K562 (cell line): Measurements from ENCODE around the gene ZNF284. TPM values are rescaled to one million over a fixed set of nuclear protein-coding genes. Genes with fewer than 3 reads are reported as not detected.

Source experiments
- FOXK2 ChIP-seq, 2 experiments: fragments of 450-650 bp; IDR thresholded peaks in 1 of 2; conservative IDR thresholded peaks in 1 of 2; 2 replicates each; pipeline ENCODE4 v1.6.1; 2016; ENCODE audit warnings: low read depth in 2 of 2, mild to moderate bottlenecking in 1 of 2
- FOXO4 ChIP-seq: fragments of 450-650 bp; formaldehyde crosslinking; IDR thresholded peaks from 2 replicates; pipeline ENCODE4 v1.4.0; 2020; ENCODE audit warnings: mild to moderate bottlenecking, moderate library complexity
- MEF2A ChIP-seq: IDR thresholded peaks from 2 replicates; pipeline ENCODE4 v1.6.1; 2011; ENCODE audit warnings: low read depth, mild to moderate bottlenecking, low read length, moderate library complexity; ENCODE audit not compliant: control insufficient read depth
- NCOR1 ChIP-seq: fragments of 450-650 bp; IDR thresholded peaks from 2 replicates; pipeline ENCODE4 v1.6.1; 2016; ENCODE audit warnings: mild to moderate bottlenecking, moderate library complexity
- NFYB ChIP-seq: IDR thresholded peaks from 2 replicates; pipeline ENCODE4 v1.6.1; 2011; ENCODE audit warnings: mild to moderate bottlenecking, moderate library complexity; ENCODE audit not compliant: insufficient read length; ENCODE audit errors: extremely low read depth
- POLR3G ChIP-seq: IDR thresholded peaks from 2 replicates; pipeline ENCODE4 v1.6.1; 2011; ENCODE audit not compliant: insufficient read length, insufficient replicate concordance; ENCODE audit errors: extremely low read depth
- SFPQ ChIP-seq: fragments of 200-400 bp; formaldehyde crosslinking; IDR thresholded peaks from 2 replicates; pipeline ENCODE4 v1.6.1; 2017; ENCODE audit warnings: mild to moderate bottlenecking, low read depth, low read length, moderate library complexity
- SMARCC2 ChIP-seq: fragments of 450-650 bp; IDR thresholded peaks from 2 replicates; pipeline ENCODE4 v1.6.1; 2017; ENCODE audit warnings: antibody characterized with exemption, moderate library complexity, mild to moderate bottlenecking, low read depth
- UBTF ChIP-seq, 2 experiments: IDR thresholded peaks; 2 replicates each; pipeline ENCODE4 v1.6.1; 2012; ENCODE audit warnings: improper control_type of control experiment in 2 of 2, low read depth in 2 of 2, low read length in 2 of 2, borderline replicate concordance in 1 of 2
- ZNF121 ChIP-seq: sonication (generic); formaldehyde crosslinking; conservative IDR thresholded peaks from 2 replicates; pipeline ENCODE4 v1.8.0; 2022; ENCODE audit warnings: missing genetic modification reagents
- ZNF140 ChIP-seq: fragments of 250-450 bp; sonication (Bioruptor Pico); IDR thresholded peaks from 2 replicates; pipeline ENCODE4 v1.8.0; 2021; ENCODE audit warnings: moderate library complexity, mild to moderate bottlenecking, inconsistent platforms
- ZNF561 ChIP-seq: fragments of 450-650 bp; formaldehyde crosslinking; conservative IDR thresholded peaks from 2 replicates; pipeline ENCODE4 v1.4.0; 2020; ENCODE audit warnings: mild to moderate bottlenecking, moderate library complexity
- polyA plus RNA-seq, 8 experiments: library from polyadenylated mRNA; depleted of rRNA in 4 of 8; stranded (reverse) in 5 of 8; unstranded in 3 of 8; fragments of >200 nt; fragmentation: Nextera tagmentation in 2 of 8; fragmentation: Illumina TruSeq in 1 of 8; extraction: Ambion mirVana in 2 of 8; extraction: Trizol in 1 of 8; gene quantifications; 2 replicates each; pipeline versions ENCODE4 v1.2.1 to v1.2.3, GENCODE V29; 2011 to 2014; ENCODE audit warnings: inconsistent platforms in 1 of 8, missing spikeins in 1 of 8
- total RNA-seq, 7 experiments: library from RNA; depleted of rRNA in 6 of 7; stranded (reverse); fragments of >200 nt in 6 of 7; fragmentation: Illumina TruSeq in 2 of 7; extraction: Trizol in 2 of 7; gene quantifications; 2 replicates each; pipeline versions ENCODE4 v1.2.1 to v1.2.3, GENCODE V29; 2011 to 2021; ENCODE audit warnings: low replicate concordance in 1 of 7
- TF ChIP-seq, protein P1 (sequence below): fragments of 450-650 bp; IDR thresholded peaks from 2 replicates; pipeline ENCODE4 v1.6.1; 2017; ENCODE audit warnings: antibody characterized with exemption, mild to moderate bottlenecking
- TF ChIP-seq, protein P2 (sequence below): IDR thresholded peaks from 2 replicates; pipeline ENCODE4 v1.6.1; 2012; ENCODE audit warnings: low read depth, low read length, improper control_type of control experiment, borderline replicate concordance

Gene ZNF284
- total and polyA plus RNA-seq, 9 of the 15 experiments (the other 6 are each of a cell fraction or from before 2014, with no cell fraction given): 0.07 to 0.24 (median 0.20) TPM

- TF ChIP-seq UBTF (IDR thresholded peaks at IDR 0.05; ENCODE audit: borderline replicate concordance in 1 of 2, low read depth in 2 of 2, low read length in 2 of 2) (no peak), FOXK2 (conservative IDR thresholded peaks at IDR 0.05 in 1 of 2, IDR thresholded peaks at IDR 0.05 in 1 of 2; ENCODE audit: low read depth in 2 of 2) (no peak), MEF2A (no peak), POLR3G (no peak), NCOR1 (no peak), FOXO4 (CRISPR knock-in tag) (no peak), ZNF561 (CRISPR knock-in tag) (no peak), SFPQ (no peak), NFYB (no peak), ZNF140 (CRISPR knock-in tag) (no peak), ZNF121 (CRISPR knock-in tag) (0 out of 2 replicates have a peak, but pooled peaks have one; percentile 16), SMARCC2 (no peak)
- TF ChIP-seq, protein P1, sequence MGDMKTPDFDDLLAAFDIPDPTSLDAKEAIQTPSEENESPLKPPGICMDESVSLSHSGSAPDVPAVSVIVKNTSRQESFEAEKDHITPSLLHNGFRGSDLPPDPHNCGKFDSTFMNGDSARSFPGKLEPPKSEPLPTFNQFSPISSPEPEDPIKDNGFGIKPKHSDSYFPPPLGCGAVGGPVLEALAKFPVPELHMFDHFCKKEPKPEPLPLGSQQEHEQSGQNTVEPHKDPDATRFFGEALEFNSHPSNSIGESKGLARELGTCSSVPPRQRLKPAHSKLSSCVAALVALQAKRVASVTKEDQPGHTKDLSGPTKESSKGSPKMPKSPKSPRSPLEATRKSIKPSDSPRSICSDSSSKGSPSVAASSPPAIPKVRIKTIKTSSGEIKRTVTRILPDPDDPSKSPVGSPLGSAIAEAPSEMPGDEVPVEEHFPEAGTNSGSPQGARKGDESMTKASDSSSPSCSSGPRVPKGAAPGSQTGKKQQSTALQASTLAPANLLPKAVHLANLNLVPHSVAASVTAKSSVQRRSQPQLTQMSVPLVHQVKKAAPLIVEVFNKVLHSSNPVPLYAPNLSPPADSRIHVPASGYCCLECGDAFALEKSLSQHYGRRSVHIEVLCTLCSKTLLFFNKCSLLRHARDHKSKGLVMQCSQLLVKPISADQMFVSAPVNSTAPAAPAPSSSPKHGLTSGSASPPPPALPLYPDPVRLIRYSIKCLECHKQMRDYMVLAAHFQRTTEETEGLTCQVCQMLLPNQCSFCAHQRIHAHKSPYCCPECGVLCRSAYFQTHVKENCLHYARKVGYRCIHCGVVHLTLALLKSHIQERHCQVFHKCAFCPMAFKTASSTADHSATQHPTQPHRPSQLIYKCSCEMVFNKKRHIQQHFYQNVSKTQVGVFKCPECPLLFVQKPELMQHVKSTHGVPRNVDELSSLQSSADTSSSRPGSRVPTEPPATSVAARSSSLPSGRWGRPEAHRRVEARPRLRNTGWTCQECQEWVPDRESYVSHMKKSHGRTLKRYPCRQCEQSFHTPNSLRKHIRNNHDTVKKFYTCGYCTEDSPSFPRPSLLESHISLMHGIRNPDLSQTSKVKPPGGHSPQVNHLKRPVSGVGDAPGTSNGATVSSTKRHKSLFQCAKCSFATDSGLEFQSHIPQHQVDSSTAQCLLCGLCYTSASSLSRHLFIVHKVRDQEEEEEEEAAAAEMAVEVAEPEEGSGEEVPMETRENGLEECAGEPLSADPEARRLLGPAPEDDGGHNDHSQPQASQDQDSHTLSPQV: peak; percentile 52; the same call in 1 of the 2 replicates
- TF ChIP-seq, protein P2, sequence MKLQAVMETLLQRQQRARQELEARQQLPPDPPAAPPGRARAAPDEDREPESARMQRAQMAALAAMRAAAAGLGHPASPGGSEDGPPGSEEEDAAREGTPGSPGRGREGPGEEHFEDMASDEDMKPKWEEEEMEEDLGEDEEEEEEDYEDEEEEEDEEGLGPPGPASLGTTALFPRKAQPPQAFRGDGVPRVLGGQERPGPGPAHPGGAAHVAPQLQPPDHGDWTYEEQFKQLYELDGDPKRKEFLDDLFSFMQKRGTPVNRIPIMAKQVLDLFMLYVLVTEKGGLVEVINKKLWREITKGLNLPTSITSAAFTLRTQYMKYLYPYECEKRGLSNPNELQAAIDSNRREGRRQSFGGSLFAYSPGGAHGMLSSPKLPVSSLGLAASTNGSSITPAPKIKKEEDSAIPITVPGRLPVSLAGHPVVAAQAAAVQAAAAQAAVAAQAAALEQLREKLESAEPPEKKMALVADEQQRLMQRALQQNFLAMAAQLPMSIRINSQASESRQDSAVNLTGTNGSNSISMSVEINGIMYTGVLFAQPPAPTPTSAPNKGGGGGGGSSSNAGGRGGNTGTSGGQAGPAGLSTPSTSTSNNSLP: no peak
These were observed 41.3 kb downstream of the ZNF284 start, which contains the start of gene ZNF225 (continued) for GRCh38 chr19:44113138-44113783.
